ENCODE results near the gene UPK1B. TPM values are rescaled to one million over a fixed set of nuclear protein-coding genes. Genes with fewer than 3 reads are reported as not detected.

The UPK1B gene
- total and polyA plus RNA-seq, 11 donors = 20.4 TPM; not detected in 10

GRCh38 chr3:119211193-119211592, 37.8 kb downstream of the UPK1B start:
- H3K36me3 ChIP-seq = peaks cover 0 to 77% (median 67%) of the 10 kb centered on the region in 9 donors
- ATAC-seq (no peak), DNase-seq (no peak)
- no peaks in the 10 kb centered on the region for H3K27me3 ChIP-seq
- no peak overlapping the region for H3K4me3 ChIP-seq
- intact Hi-C loops (cut with DNase I) = loop anchor here in 1 of 10 donors (10.0 kb wide), 1 partner anchor 326 kb away; no protein-coding TSS in a partner anchor
- 37 to 42% (median 40%) methylated on average over 4 of the region's 4 CpGs for WGBS, 4 donors
- H3K4me1 ChIP-seq = peaks cover 0 to 12% (median 3%) of the 10 kb centered on the region in 12 donors
- H3K27ac ChIP-seq = no peak overlapping the region
- TF ChIP-seq CTCF (IDR thresholded peaks at IDR 0.05) (no peak), POLR2A (IDR thresholded peaks at IDR 0.05) (no peak)
- no peaks in the 10 kb centered on the region for H3K9me3 ChIP-seq

GRCh38 chr3:119211803-119212202, 38.4 kb downstream of the UPK1B start:
- TF ChIP-seq POLR2A (IDR thresholded peaks at IDR 0.05) (no peak), CTCF (IDR thresholded peaks at IDR 0.05) (no peak)
- WGBS, 4 donors = 80 to 94% (median 91%) methylated on average over 6 of the region's 6 CpGs
- Histone ChIP-seq H3K4me3 (no peak overlapping the region), H3K4me1 (peaks cover 0 to 7% (median 1%) of the 10 kb centered on the region in 12 donors), H3K27ac (no peak overlapping the region), H3K27me3 (no peaks in the 10 kb centered on the region), H3K9me3 (no peaks in the 10 kb centered on the region), H3K36me3 (peaks cover 0 to 83% (median 73%) of the 10 kb centered on the region in 9 donors)
- DNase-seq (no peak), ATAC-seq (no peak)
- intact Hi-C loops (cut with DNase I) = loop anchor here in 1 of 10 donors (10.0 kb wide), 1 partner anchor 327 kb away; no protein-coding TSS in a partner anchor

- TF ChIP-seq CTCF (IDR thresholded peaks at IDR 0.05) = no peak
- no peak for TF ChIP-seq POLR2A (IDR thresholded peaks at IDR 0.05)
- ATAC-seq (no peak), DNase-seq (no peak)
- intact Hi-C loops (cut with DNase I) = loop anchor here in 1 of 10 donors (10.0 kb wide), 1 partner anchor 334 kb away; no protein-coding TSS in a partner anchor
- 74 to 88% (median 88%) methylated on average over 4 of the region's 4 CpGs for WGBS, 4 donors
- H3K27ac ChIP-seq = no peak overlapping the region
- no peak overlapping the region for H3K4me3 ChIP-seq
- H3K4me1 ChIP-seq = no peaks in the 10 kb centered on the region
- no peaks in the 10 kb centered on the region for H3K27me3 ChIP-seq
- H3K9me3 ChIP-seq = no peaks in the 10 kb centered on the region
- peaks cover 0 to 100% (median 95%) of the 10 kb centered on the region in 9 donors for H3K36me3 ChIP-seq
Observed at GRCh38 chr3:119219069-119219468, 45.7 kb downstream of the UPK1B start.

- peaks cover 0 to 100% (median 91%) of the 10 kb centered on the region in 9 donors for H3K36me3 ChIP-seq
- H3K27me3 ChIP-seq = no peaks in the 10 kb centered on the region
- intact Hi-C loops (cut with DNase I) = no loop called here
- H3K4me1 ChIP-seq = no peaks in the 10 kb centered on the region
- TF ChIP-seq POLR2A (IDR thresholded peaks at IDR 0.05) = no peak
- no peak for TF ChIP-seq CTCF (IDR thresholded peaks at IDR 0.05)
- DNase-seq = no peak
- no peak overlapping the region for H3K27ac ChIP-seq
- 89 to 94% (median 91%) methylated on average over 7 of the region's 7 CpGs for WGBS, 4 donors
- no peak for ATAC-seq
- no peaks in the 10 kb centered on the region for H3K9me3 ChIP-seq
- H3K4me3 ChIP-seq = no peak overlapping the region
Observed at GRCh38 chr3:119220198-119220597, 46.8 kb downstream of the UPK1B start.

Data from heart left ventricle (tissue), 16 donors.